GM12878 (cell line): ENCODE results near the gene SLC36A4. TPM values are rescaled to one million over a fixed set of nuclear protein-coding genes. Genes with fewer than 3 reads are reported as not detected.

Experiments used
- ATAC-seq: fragments of 200-7000 bp; cut with Tn5 transposase; 3 replicates; pipeline ENCODE4 v1.9.1; 2020; ENCODE audit warnings: mild to moderate bottlenecking, moderate library complexity
- BruUV-seq: library from RNA; stranded (reverse); fragments of 400-500 nt; replicated peaks from 2 replicates; lab custom pipeline; 2021; lab: Mats Ljungman, UMichigan
- CTCF ChIA-PET: fragments of 300-600 bp; sonication (Branson Sonifier 250); formaldehyde crosslinking; extraction: SDS; loops from one replicate; lab custom pipeline; 2021; ENCODE audit warnings: inconsistent platforms; lab: Yijun Ruan, JAX
- POLR2A ChIA-PET: fragments of 350-600 bp; formaldehyde crosslinking; extraction: SDS; loops from one replicate; lab custom pipeline; 2021; ENCODE audit warnings: inconsistent platforms; lab: Charles Lee
- RAD21 ChIA-PET: fragments of 300-600 bp; sonication (Branson Sonifier 250); formaldehyde crosslinking; loops from one replicate; lab custom pipeline; 2023; ENCODE audit warnings: antibody characterized with exemption; ENCODE audit not compliant: unreplicated experiment; lab: Charles Lee
- SMC1A ChIA-PET: fragments of 300-600 bp; sonication (Branson Sonifier 250); formaldehyde crosslinking; loops from one replicate; lab custom pipeline; 2023; ENCODE audit not compliant: unreplicated experiment, uncharacterized antibody; lab: Charles Lee
- DNase-seq: peaks from one replicate; pipeline ENCODE4 v3.0.0-alpha.2; 2011; ENCODE audit warnings: low read depth, low spot score
- FAIRE-seq: peaks from 3 replicates; lab custom pipeline; 2011; peaks lifted over from hg19 to GRCh38; lab: Jason Lieb, UNC
- H2AFZ ChIP-seq: 2 replicates; pipeline ENCODE4 v1.6.0; 2011; ENCODE audit warnings: low read depth, low read length, control low read depth; ENCODE audit not compliant: control insufficient read depth
- H3K27ac ChIP-seq: 2 replicates; pipeline ENCODE4 v1.5.1; 2011; ENCODE audit warnings: control low read depth; ENCODE audit not compliant: control insufficient read depth, insufficient read depth
- H3K27me3 ChIP-seq, 2 experiments: replicated peaks in 1 of 2; 2 replicates each; pipeline versions ENCODE4 v1.6.0 to v1.6.1; 2011; ENCODE audit warnings: low read length in 1 of 2; ENCODE audit not compliant: control insufficient read depth in 2 of 2, insufficient read depth in 2 of 2
- H3K36me3 ChIP-seq, 2 experiments: 2 replicates each; pipeline ENCODE4 v1.5.1; 2011; ENCODE audit warnings: low read length in 1 of 2; ENCODE audit not compliant: control insufficient read depth in 2 of 2, insufficient read depth in 2 of 2
- H3K4me1 ChIP-seq: 2 replicates; pipeline ENCODE4 v1.6.1; 2011; ENCODE audit warnings: mild to moderate bottlenecking, low read length, moderate library complexity, mixed read lengths; ENCODE audit not compliant: control insufficient read depth, insufficient read depth
- H3K4me2 ChIP-seq: 2 replicates; pipeline ENCODE4 v1.6.0; 2011; ENCODE audit warnings: control low read depth; ENCODE audit not compliant: control insufficient read depth, insufficient read depth
- H3K4me3 ChIP-seq: fragments of 200-600 bp; sonication (generic); 2 replicates; pipeline ENCODE4 v1.5.1; 2016
- H3K79me2 ChIP-seq: 2 replicates; pipeline ENCODE4 v1.6.0; 2011; ENCODE audit warnings: low read length; ENCODE audit not compliant: control insufficient read depth, insufficient read depth
- H3K9ac ChIP-seq: 2 replicates; pipeline ENCODE4 v1.8.0; 2011; ENCODE audit warnings: low read length, control low read depth, mixed read lengths; ENCODE audit not compliant: control insufficient read depth, insufficient read depth
- H3K9me3 ChIP-seq: replicated peaks from 3 replicates; pipeline ENCODE4 v1.5.1; 2011; ENCODE audit warnings: mild to moderate bottlenecking, low read length; ENCODE audit not compliant: control insufficient read depth, insufficient read depth
- H4K20me1 ChIP-seq: 2 replicates; pipeline ENCODE4 v1.6.0; 2011; ENCODE audit not compliant: control insufficient read depth, insufficient read depth
- CHD4 ChIP-seq: fragments of 200-600 bp; sonication (generic); IDR thresholded peaks from 2 replicates; pipeline ENCODE4 v1.6.1; 2016; ENCODE audit warnings: mild to moderate bottlenecking
- ESRRA ChIP-seq: IDR thresholded peaks from 2 replicates; pipeline ENCODE4 v1.6.1; 2012; ENCODE audit warnings: mild to moderate bottlenecking, low read length, improper control_type of control experiment
- HCFC1 ChIP-seq: fragments of 150-350 bp; IDR thresholded peaks from 2 replicates; pipeline ENCODE4 v1.6.1; 2014; ENCODE audit warnings: low read length
- HDGF ChIP-seq: fragments of 450-650 bp; IDR thresholded peaks from 2 replicates; pipeline ENCODE4 v1.6.1; 2016; ENCODE audit warnings: antibody characterized with exemption
- KLF5 ChIP-seq: fragments of 450-650 bp; IDR thresholded peaks from 2 replicates; pipeline ENCODE4 v1.6.1; 2014; ENCODE audit warnings: mild to moderate bottlenecking; ENCODE audit not compliant: partially characterized antibody
- RAD21 ChIP-seq: IDR thresholded peaks from 2 replicates; pipeline ENCODE4 v1.6.1; 2011; ENCODE audit warnings: mild to moderate bottlenecking, low read depth, low read length, moderate library complexity; ENCODE audit not compliant: insufficient read depth
- RELB ChIP-seq: fragments of 450-650 bp; IDR thresholded peaks from 2 replicates; pipeline ENCODE4 v1.6.1; 2017; ENCODE audit warnings: low read depth, mild to moderate bottlenecking, moderate library complexity
- SIX5 ChIP-seq: IDR thresholded peaks from 2 replicates; pipeline ENCODE4 v1.6.1; 2011; ENCODE audit warnings: mild to moderate bottlenecking, low read depth, low read length, moderate library complexity; ENCODE audit not compliant: severe bottlenecking
- SMARCA5 ChIP-seq: fragments of 450-650 bp; IDR thresholded peaks from 2 replicates; pipeline ENCODE4 v1.6.1; 2017; ENCODE audit warnings: mild to moderate bottlenecking
- SMC3 ChIP-seq: IDR thresholded peaks from 2 replicates; pipeline ENCODE4 v1.6.1; 2011; ENCODE audit warnings: low read length, improper control_type of control experiment, borderline replicate concordance
- STAT1 ChIP-seq: fragments of 450-650 bp; conservative IDR thresholded peaks from 2 replicates; pipeline ENCODE4 v1.6.1; 2014; ENCODE audit warnings: antibody characterized with exemption, mild to moderate bottlenecking
- TCF12 ChIP-seq: IDR thresholded peaks from 2 replicates; pipeline ENCODE4 v1.6.1; 2011; ENCODE audit warnings: low read depth, mild to moderate bottlenecking, low read length
- WGBS: methylation state at CpG from one replicate; pipeline ENCODE4 v1.1.6; 2016; ENCODE audit warnings: low lambda C conversion rate; ENCODE audit not compliant: insufficient replicate concordance, insufficient coverage; ENCODE audit errors: missing lambda C conversion rate; 5-methylcytosine and 5-hydroxymethylcytosine counted together
- in situ Hi-C: fragments of 300-500 bp; cut with MboI; formaldehyde crosslinking; loops from 9 replicates; pipeline ENCODE4 v1.14.3; 2018; ENCODE audit warnings: mixed read lengths
- intact Hi-C: fragments of 100-400 bp; cut with micrococcal nuclease; formaldehyde crosslinking; loops from one replicate; pipeline ENCODE4 v1.14.2; 2022; ENCODE audit not compliant: unreplicated experiment
- polyA plus RNA-seq, 11 experiments: library from polyadenylated mRNA; depleted of rRNA in 4 of 11; unstranded in 6 of 11; stranded (reverse) in 5 of 11; fragments of >200 nt; fragmentation: Nextera tagmentation in 4 of 11; fragmentation: Illumina TruSeq in 1 of 11; extraction: Ambion mirVana in 4 of 11; extraction: Trizol in 1 of 11; gene quantifications; 1 replicate in 1 of 11; 2 replicates in 10 of 11; pipeline versions ENCODE4 v1.2.1 to v1.2.3, GENCODE V29; 2011 to 2016; ENCODE audit warnings: inconsistent platforms in 2 of 11, missing spikeins in 2 of 11, low read depth in 1 of 11
- total RNA-seq, 4 experiments: library from RNA; depleted of rRNA in 3 of 4; stranded (reverse); fragments of >200 nt in 3 of 4; fragmentation: Illumina TruSeq in 1 of 4; extraction: Trizol in 1 of 4; gene quantifications; 2 replicates each; pipeline versions ENCODE4 v1.2.1 to v1.2.3, GENCODE V29; 2013 to 2021
- TF ChIP-seq, protein P1 (sequence below): IDR thresholded peaks from 2 replicates; pipeline ENCODE4 v1.6.1; 2012; ENCODE audit warnings: mild to moderate bottlenecking, low read depth, low read length
- TF ChIP-seq, protein P2 (sequence below): fragments of 450-650 bp; IDR thresholded peaks from 2 replicates; pipeline ENCODE4 v1.6.1; 2016; ENCODE audit warnings: mild to moderate bottlenecking
- TF ChIP-seq, protein P3 (sequence below): fragments of 150-350 bp; IDR thresholded peaks from 2 replicates; pipeline ENCODE4 v1.6.1; 2016; ENCODE audit warnings: low read depth, low read length

The SLC36A4 gene
- total and polyA plus RNA-seq, 10 of the 15 experiments (the other 5 are each of a cell fraction or from before 2014, with no cell fraction given): 1.4 to 12.5 (median 5.2) TPM

DNA sequence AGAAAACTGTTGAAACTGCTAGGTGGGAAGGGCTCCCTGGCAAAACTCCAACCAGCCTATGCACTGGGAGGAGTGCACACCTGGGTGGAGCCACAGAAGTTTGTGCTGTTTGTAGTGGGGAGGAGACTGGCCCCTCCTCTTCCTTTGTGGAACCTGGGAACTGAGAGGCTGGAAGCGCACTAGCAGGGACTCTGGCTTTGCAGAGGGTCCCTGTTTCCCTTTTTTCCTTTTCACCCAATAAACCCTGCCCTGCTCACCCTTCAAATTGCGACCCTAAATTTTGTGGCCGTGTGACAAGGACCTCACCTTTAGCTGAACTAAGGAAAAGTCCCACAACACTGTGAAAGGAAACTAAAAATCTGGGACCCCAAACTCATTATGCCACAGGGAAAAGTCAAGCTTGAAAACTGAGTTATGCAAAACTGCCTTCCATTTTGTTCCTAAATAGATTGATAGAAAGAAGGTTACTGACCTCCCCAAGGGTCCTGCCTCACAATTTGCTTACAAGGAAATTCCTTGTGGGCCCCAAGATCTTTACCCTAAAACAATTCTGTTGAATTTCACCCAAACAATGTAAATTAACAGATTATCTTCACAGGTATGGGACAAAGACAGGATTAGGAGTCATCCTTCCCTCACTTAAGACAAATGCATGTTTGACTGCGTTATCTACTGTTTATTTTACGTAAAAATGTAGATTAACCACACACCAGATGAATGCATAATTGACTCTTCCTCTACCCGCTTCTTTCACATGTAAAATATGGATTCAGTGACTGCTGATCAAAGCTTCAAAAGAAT is 81.0 kb downstream of the SLC36A4 start:
- DNase-seq (no peak), ATAC-seq (no peak), FAIRE-seq (no peak)
- POLR2A ChIA-PET: no interaction called here
- CTCF ChIA-PET: no interaction called here
- intact Hi-C loops (no loop called here), in situ Hi-C loops (no loop called here)
- Histone ChIP-seq H3K36me3 (no peaks in the 10 kb centered on the region), H3K27ac (no peak overlapping the region), H2AFZ (no peak overlapping the region), H3K79me2 (no peaks in the 10 kb centered on the region), H4K20me1 (no peaks in the 10 kb centered on the region), H3K4me2 (no peak overlapping the region), H3K4me1 (no peaks in the 10 kb centered on the region), H3K9ac (no peak overlapping the region), H3K27me3 (no peaks in the 10 kb centered on the region), H3K4me3 (no peak overlapping the region), H3K9me3 (no peaks in the 10 kb centered on the region)
- 31% methylated on average over 5 of the region's 6 CpGs for WGBS
- RAD21 ChIA-PET: no interaction called here
- SMC1A ChIA-PET: no interaction called here
- BruUV-seq: no TSS peak
- TF ChIP-seq CHD4 (no peak), RAD21 (no peak), HDGF (no peak), SMC3 (no peak), KLF5 (no peak), STAT1 (no peak), RELB (no peak), SMARCA5 (no peak), HCFC1 (no peak), SIX5 (no peak), ESRRA (no peak), TCF12 (no peak)
- TF ChIP-seq, protein P1, sequence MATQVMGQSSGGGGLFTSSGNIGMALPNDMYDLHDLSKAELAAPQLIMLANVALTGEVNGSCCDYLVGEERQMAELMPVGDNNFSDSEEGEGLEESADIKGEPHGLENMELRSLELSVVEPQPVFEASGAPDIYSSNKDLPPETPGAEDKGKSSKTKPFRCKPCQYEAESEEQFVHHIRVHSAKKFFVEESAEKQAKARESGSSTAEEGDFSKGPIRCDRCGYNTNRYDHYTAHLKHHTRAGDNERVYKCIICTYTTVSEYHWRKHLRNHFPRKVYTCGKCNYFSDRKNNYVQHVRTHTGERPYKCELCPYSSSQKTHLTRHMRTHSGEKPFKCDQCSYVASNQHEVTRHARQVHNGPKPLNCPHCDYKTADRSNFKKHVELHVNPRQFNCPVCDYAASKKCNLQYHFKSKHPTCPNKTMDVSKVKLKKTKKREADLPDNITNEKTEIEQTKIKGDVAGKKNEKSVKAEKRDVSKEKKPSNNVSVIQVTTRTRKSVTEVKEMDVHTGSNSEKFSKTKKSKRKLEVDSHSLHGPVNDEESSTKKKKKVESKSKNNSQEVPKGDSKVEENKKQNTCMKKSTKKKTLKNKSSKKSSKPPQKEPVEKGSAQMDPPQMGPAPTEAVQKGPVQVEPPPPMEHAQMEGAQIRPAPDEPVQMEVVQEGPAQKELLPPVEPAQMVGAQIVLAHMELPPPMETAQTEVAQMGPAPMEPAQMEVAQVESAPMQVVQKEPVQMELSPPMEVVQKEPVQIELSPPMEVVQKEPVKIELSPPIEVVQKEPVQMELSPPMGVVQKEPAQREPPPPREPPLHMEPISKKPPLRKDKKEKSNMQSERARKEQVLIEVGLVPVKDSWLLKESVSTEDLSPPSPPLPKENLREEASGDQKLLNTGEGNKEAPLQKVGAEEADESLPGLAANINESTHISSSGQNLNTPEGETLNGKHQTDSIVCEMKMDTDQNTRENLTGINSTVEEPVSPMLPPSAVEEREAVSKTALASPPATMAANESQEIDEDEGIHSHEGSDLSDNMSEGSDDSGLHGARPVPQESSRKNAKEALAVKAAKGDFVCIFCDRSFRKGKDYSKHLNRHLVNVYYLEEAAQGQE: no peak
- TF ChIP-seq, protein P2, sequence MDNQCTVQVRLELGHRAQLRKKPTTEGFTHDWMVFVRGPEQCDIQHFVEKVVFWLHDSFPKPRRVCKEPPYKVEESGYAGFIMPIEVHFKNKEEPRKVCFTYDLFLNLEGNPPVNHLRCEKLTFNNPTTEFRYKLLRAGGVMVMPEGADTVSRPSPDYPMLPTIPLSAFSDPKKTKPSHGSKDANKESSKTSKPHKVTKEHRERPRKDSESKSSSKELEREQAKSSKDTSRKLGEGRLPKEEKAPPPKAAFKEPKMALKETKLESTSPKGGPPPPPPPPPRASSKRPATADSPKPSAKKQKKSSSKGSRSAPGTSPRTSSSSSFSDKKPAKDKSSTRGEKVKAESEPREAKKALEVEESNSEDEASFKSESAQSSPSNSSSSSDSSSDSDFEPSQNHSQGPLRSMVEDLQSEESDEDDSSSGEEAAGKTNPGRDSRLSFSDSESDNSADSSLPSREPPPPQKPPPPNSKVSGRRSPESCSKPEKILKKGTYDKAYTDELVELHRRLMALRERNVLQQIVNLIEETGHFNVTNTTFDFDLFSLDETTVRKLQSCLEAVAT: no peak
- TF ChIP-seq, protein P3, sequence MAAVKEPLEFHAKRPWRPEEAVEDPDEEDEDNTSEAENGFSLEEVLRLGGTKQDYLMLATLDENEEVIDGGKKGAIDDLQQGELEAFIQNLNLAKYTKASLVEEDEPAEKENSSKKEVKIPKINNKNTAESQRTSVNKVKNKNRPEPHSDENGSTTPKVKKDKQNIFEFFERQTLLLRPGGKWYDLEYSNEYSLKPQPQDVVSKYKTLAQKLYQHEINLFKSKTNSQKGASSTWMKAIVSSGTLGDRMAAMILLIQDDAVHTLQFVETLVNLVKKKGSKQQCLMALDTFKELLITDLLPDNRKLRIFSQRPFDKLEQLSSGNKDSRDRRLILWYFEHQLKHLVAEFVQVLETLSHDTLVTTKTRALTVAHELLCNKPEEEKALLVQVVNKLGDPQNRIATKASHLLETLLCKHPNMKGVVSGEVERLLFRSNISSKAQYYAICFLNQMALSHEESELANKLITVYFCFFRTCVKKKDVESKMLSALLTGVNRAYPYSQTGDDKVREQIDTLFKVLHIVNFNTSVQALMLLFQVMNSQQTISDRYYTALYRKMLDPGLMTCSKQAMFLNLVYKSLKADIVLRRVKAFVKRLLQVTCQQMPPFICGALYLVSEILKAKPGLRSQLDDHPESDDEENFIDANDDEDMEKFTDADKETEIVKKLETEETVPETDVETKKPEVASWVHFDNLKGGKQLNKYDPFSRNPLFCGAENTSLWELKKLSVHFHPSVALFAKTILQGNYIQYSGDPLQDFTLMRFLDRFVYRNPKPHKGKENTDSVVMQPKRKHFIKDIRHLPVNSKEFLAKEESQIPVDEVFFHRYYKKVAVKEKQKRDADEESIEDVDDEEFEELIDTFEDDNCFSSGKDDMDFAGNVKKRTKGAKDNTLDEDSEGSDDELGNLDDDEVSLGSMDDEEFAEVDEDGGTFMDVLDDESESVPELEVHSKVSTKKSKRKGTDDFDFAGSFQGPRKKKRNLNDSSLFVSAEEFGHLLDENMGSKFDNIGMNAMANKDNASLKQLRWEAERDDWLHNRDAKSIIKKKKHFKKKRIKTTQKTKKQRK: no peak
